GM12875 (cell line): ENCODE results near the gene KANK4.

ENCODE experiments used
- H3K4me3 ChIP-seq: one replicate; pipeline ENCODE4 v1.5.1; 2011; ENCODE audit warnings: low read depth, low read length, control low read depth
- CTCF ChIP-seq: IDR thresholded peaks from 2 replicates; pipeline ENCODE4 v1.5.1; 2011; ENCODE audit warnings: low read depth, mild to moderate bottlenecking, control low read depth, inconsistent platforms, low read length, moderate library complexity, borderline replicate concordance; ENCODE audit not compliant: insufficient read depth

KANK4 gene

GRCh38 chr1:62327360-62328055 is 8.3 kb upstream of the KANK4 start:
- H3K4me3 ChIP-seq, result no peak overlapping the region
- TF ChIP-seq CTCF, result no peak

- no peak for TF ChIP-seq CTCF
- no peak overlapping the region for H3K4me3 ChIP-seq
These were observed 6.4 kb upstream of the KANK4 start for GRCh38 chr1:62325681-62326080.

GRCh38 chr1:62325081-62325480 is 5.8 kb upstream of the KANK4 start:
- TF ChIP-seq CTCF, result no peak
- no peak overlapping the region for H3K4me3 ChIP-seq

GRCh38 chr1:62321446-62321845 is 2.2 kb upstream of the KANK4 start:
- no peak for TF ChIP-seq CTCF

GRCh38 chr1:62318320-62318755 is 896 bp downstream of the KANK4 start:
- TF ChIP-seq CTCF, result no peak
- no peak overlapping the region for H3K4me3 ChIP-seq

More at GRCh38 chr1:62321446-62321845, 2.2 kb upstream of the KANK4 start:
- H3K4me3 ChIP-seq, result no peak overlapping the region

- TF ChIP-seq CTCF, result no peak
- H3K4me3 ChIP-seq, result no peak overlapping the region
These were observed 2.0 kb downstream of the KANK4 start for GRCh38 chr1:62317021-62317768.

- no peak for TF ChIP-seq CTCF
- H3K4me3 ChIP-seq, result no peak overlapping the region
These were observed 3.1 kb downstream of the KANK4 start for GRCh38 chr1:62316135-62316534.
